ENCODE data around the gene COX6A2. TPM values are rescaled to one million over a fixed set of nuclear protein-coding genes. Genes with fewer than 3 reads are reported as not detected.

Gene COX6A2
- polyA plus RNA-seq, 1 of the 3 experiments (the other 2 are of a cell fraction), result not detected

DNA sequence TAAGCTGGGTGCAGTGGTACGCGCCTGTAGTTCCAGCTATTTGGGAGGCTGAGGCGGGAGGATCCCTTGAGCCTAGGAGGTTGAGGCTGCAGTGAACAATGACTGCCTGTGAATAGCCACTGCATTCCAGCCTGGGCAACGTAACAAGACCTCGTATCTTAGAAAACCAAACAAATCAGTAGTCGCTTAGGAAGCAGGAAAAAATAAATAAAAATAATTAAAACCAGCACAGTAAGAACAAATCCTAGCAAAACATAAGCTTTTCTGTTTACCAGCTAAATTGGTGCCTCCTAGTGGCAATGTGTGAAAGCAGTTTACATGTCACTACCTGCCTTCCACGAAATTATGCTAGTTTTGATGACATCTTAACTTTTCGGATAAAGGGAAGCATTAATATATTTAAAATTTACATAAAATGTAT is 32.4 kb upstream of the COX6A2 start:
- Histone ChIP-seq H3K79me2 (ENCODE audit: insufficient read depth) (peaks cover 36% of the 10 kb centered on the region), H3K4me2 (peak overlapping the region; percentile 83), H3K4me1 (ENCODE audit: control insufficient read depth in 1 of 2, insufficient read depth in 2 of 2, low read depth in 1 of 2, low read length in 1 of 2) (peaks cover 23 to 26% of the 10 kb centered on the region in 2 experiments; a peak in 2 of 4 replicates), H3K9me3 (no peaks in the 10 kb centered on the region), H4K20me1 (ENCODE audit: insufficient read depth) (peaks cover 26% of the 10 kb centered on the region), H3F3A (replicated peaks; ENCODE audit: insufficient read depth) (peaks cover 8% of the 10 kb centered on the region), H3K4me3 (ENCODE audit: low read depth in 2 of 2, low read length in 1 of 2) (peak overlapping the region; percentile 57 to 88), H3K9me2 (no peaks in the 10 kb centered on the region), H3K27ac (ENCODE audit: low read depth in 2 of 2, low read length in 1 of 2) (peak overlapping the region; percentile 93 to 96), H3K36me3 (replicated peaks in 1 of 2; ENCODE audit: control insufficient read depth in 1 of 2, insufficient read depth in 2 of 2, low read length in 1 of 2) (peaks cover 7 to 20% of the 10 kb centered on the region in 2 experiments), H3K27me3 (ENCODE audit: insufficient read depth) (no peaks in the 10 kb centered on the region), H2AFZ (ENCODE audit: low read depth) (peak overlapping the region; percentile 82; the same call in 1 of the 2 replicates), H3K9ac (peak overlapping the region; percentile 69)
- TF ChIP-seq, protein P1, sequence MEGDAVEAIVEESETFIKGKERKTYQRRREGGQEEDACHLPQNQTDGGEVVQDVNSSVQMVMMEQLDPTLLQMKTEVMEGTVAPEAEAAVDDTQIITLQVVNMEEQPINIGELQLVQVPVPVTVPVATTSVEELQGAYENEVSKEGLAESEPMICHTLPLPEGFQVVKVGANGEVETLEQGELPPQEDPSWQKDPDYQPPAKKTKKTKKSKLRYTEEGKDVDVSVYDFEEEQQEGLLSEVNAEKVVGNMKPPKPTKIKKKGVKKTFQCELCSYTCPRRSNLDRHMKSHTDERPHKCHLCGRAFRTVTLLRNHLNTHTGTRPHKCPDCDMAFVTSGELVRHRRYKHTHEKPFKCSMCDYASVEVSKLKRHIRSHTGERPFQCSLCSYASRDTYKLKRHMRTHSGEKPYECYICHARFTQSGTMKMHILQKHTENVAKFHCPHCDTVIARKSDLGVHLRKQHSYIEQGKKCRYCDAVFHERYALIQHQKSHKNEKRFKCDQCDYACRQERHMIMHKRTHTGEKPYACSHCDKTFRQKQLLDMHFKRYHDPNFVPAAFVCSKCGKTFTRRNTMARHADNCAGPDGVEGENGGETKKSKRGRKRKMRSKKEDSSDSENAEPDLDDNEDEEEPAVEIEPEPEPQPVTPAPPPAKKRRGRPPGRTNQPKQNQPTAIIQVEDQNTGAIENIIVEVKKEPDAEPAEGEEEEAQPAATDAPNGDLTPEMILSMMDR (IDR thresholded peaks at IDR 0.05), result peak; percentile 82
- TF ChIP-seq, protein P2, sequence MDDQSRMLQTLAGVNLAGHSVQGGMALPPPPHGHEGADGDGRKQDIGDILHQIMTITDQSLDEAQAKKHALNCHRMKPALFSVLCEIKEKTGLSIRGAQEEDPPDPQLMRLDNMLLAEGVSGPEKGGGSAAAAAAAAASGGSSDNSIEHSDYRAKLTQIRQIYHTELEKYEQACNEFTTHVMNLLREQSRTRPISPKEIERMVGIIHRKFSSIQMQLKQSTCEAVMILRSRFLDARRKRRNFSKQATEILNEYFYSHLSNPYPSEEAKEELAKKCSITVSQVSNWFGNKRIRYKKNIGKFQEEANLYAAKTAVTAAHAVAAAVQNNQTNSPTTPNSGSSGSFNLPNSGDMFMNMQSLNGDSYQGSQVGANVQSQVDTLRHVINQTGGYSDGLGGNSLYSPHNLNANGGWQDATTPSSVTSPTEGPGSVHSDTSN (IDR thresholded peaks at IDR 0.05), result no peak
- TF ChIP-seq, protein P3, sequence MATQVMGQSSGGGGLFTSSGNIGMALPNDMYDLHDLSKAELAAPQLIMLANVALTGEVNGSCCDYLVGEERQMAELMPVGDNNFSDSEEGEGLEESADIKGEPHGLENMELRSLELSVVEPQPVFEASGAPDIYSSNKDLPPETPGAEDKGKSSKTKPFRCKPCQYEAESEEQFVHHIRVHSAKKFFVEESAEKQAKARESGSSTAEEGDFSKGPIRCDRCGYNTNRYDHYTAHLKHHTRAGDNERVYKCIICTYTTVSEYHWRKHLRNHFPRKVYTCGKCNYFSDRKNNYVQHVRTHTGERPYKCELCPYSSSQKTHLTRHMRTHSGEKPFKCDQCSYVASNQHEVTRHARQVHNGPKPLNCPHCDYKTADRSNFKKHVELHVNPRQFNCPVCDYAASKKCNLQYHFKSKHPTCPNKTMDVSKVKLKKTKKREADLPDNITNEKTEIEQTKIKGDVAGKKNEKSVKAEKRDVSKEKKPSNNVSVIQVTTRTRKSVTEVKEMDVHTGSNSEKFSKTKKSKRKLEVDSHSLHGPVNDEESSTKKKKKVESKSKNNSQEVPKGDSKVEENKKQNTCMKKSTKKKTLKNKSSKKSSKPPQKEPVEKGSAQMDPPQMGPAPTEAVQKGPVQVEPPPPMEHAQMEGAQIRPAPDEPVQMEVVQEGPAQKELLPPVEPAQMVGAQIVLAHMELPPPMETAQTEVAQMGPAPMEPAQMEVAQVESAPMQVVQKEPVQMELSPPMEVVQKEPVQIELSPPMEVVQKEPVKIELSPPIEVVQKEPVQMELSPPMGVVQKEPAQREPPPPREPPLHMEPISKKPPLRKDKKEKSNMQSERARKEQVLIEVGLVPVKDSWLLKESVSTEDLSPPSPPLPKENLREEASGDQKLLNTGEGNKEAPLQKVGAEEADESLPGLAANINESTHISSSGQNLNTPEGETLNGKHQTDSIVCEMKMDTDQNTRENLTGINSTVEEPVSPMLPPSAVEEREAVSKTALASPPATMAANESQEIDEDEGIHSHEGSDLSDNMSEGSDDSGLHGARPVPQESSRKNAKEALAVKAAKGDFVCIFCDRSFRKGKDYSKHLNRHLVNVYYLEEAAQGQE (IDR thresholded peaks at IDR 0.05; ENCODE audit: low read depth, low read length), result no peak
- TF ChIP-seq RAD21 (IDR thresholded peaks at IDR 0.05; ENCODE audit: low read length) (peak; percentile 56), RFX5 (IDR thresholded peaks at IDR 0.05; ENCODE audit: low read length) (peak; percentile 18; the same call in 1 of the 2 replicates), RCOR1 (IDR thresholded peaks at IDR 0.05; ENCODE audit: low read length) (no peak)
- DNase-seq, result peak; percentile 56
- POLR2A ChIA-PET, result interaction anchor here (0.8 to 3.6 kb wide), 11 partner anchors 10 to 413 kb away, joined by 3 to 15 read pairs (median 7); partner anchors contain the start of genes FUS, RUSF1, TGFB1I1 and ZNF267
- WGBS (ENCODE audit: low lambda C conversion rate), result 33% methylated on average over 8 of the region's 8 CpGs
- CTCF ChIA-PET, result interaction anchor here (0.6 to 8.0 kb wide), 23 partner anchors 9 to 658 kb away, joined by 3 to 80 read pairs (median 4); partner anchors contain the start of genes HSD3B7, RUSF1, SLC5A2 and TGFB1I1
